Loucy (cell line): Measurements from ENCODE around the gene IRF7.

ENCODE experiments used
- EZH2phosphoT487 ChIP-seq: fragments of 200-600 bp; IDR thresholded peaks from 2 replicates; pipeline ENCODE4 v1.6.1; 2018; ENCODE audit warnings: antibody characterized with exemption, mild to moderate bottlenecking, moderate library complexity, borderline replicate concordance
- TF ChIP-seq, protein P1 (sequence below): fragments of 200-600 bp; sonication (generic); conservative IDR thresholded peaks from 2 replicates; pipeline ENCODE4 v1.5.1; 2014; ENCODE audit warnings: mild to moderate bottlenecking, antibody characterized with exemption, low read length

DNA sequence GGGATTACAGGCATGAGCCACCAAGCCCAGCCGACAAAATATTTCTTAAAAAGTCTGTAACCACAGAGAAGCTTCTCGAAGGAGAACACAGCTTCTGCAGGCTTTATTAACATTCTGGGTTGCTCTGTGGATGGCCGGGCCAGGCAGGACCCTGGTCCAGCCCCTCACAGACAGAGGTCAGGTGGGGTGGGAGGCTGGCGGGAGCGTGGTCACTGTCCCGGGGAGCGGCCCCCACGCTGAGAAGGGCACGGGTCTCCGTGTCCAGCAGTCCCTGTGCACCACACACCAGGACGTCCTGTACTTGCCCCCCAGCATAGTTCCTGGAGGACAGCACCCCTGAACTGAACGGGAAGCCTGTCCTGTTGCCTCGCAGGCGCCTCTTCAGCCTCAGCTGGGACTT, 40.7 kb upstream of the IRF7 start:
- TF ChIP-seq EZH2phosphoT487: no peak
- TF ChIP-seq, protein P1, sequence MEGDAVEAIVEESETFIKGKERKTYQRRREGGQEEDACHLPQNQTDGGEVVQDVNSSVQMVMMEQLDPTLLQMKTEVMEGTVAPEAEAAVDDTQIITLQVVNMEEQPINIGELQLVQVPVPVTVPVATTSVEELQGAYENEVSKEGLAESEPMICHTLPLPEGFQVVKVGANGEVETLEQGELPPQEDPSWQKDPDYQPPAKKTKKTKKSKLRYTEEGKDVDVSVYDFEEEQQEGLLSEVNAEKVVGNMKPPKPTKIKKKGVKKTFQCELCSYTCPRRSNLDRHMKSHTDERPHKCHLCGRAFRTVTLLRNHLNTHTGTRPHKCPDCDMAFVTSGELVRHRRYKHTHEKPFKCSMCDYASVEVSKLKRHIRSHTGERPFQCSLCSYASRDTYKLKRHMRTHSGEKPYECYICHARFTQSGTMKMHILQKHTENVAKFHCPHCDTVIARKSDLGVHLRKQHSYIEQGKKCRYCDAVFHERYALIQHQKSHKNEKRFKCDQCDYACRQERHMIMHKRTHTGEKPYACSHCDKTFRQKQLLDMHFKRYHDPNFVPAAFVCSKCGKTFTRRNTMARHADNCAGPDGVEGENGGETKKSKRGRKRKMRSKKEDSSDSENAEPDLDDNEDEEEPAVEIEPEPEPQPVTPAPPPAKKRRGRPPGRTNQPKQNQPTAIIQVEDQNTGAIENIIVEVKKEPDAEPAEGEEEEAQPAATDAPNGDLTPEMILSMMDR: no peak
